ENCODE measurements around the gene EHBP1. TPM values are rescaled to one million over a fixed set of nuclear protein-coding genes. Genes with fewer than 3 reads are reported as not detected.
"Not testable (repeated sequence)": the region's sequence is repeated elsewhere in the genome, so short reads cannot be mapped to it uniquely, and the experiment has no call there.

EHBP1 gene
- polyA plus RNA-seq, 1 of the 3 experiments (the other 2 are of a cell fraction) = 62.7 TPM

GRCh38 chr2:62711832-62712494, 6.5 kb downstream of the EHBP1 start:
- ChIA-PET POLR2A (no interaction called here), CTCF (no interaction called here)
- DNase-seq = no peak
- no peaks in the 10 kb centered on the region for H3K27me3 ChIP-seq (ENCODE audit: insufficient read depth)
- peaks cover 100% of the 10 kb centered on the region for H3K79me2 ChIP-seq (ENCODE audit: insufficient read depth)
- WGBS (ENCODE audit: low lambda C conversion rate) = 97% methylated on average over 1 of the region's 1 CpG
- peaks cover 0 to 13% of the 10 kb centered on the region in 2 experiments; a peak in 2 of 4 replicates for H3K4me1 ChIP-seq (ENCODE audit: control insufficient read depth in 1 of 2, insufficient read depth in 2 of 2, low read depth in 1 of 2, low read length in 1 of 2)
- no peak overlapping the region for H2AFZ ChIP-seq (ENCODE audit: low read depth)
- H3K9ac ChIP-seq = no peak overlapping the region
- no peaks in the 10 kb centered on the region for H3K9me3 ChIP-seq
- TF ChIP-seq CTCF (IDR thresholded peaks at IDR 0.05) (no peak), JUND (IDR thresholded peaks at IDR 0.05) (no peak), MXI1 (IDR thresholded peaks at IDR 0.05; ENCODE audit: low read depth, low read length) (no peak), FOXJ3 (CRISPR knock-in tag; IDR thresholded peaks at IDR 0.05) (no peak), IRF3 (IDR thresholded peaks at IDR 0.05; ENCODE audit: low read depth, low read length) (no peak)
- peaks cover 2% of the 10 kb centered on the region for H3F3A ChIP-seq (replicated peaks; ENCODE audit: insufficient read depth)
- no peak overlapping the region; the same call in 1 of the 2 replicates for H3K4me2 ChIP-seq
- no peak overlapping the region for H3K4me3 ChIP-seq (ENCODE audit: low read depth in 2 of 2, low read length in 1 of 2)
- H4K20me1 ChIP-seq (ENCODE audit: insufficient read depth) = peaks cover 4% of the 10 kb centered on the region; the same call in 1 of the 2 replicates
- peaks cover 58 to 67% of the 10 kb centered on the region in 2 experiments for H3K36me3 ChIP-seq (replicated peaks in 1 of 2; ENCODE audit: control insufficient read depth in 1 of 2, insufficient read depth in 2 of 2, low read length in 1 of 2)
- H3K9me2 ChIP-seq = no peaks in the 10 kb centered on the region
- H3K27ac ChIP-seq (ENCODE audit: low read depth in 2 of 2, low read length in 1 of 2) = no peak overlapping the region

- CTCF ChIA-PET; H4K20me1 ChIP-seq (ENCODE audit: insufficient read depth); DNase-seq; H3K27me3 ChIP-seq (ENCODE audit: insufficient read depth); H3K4me3 ChIP-seq (ENCODE audit: low read depth in 2 of 2, low read length in 1 of 2); H3K9ac ChIP-seq; H3F3A ChIP-seq (replicated peaks; ENCODE audit: insufficient read depth); H3K4me2 ChIP-seq; H3K9me3 ChIP-seq; H3K9me2 ChIP-seq; H3K4me1 ChIP-seq (ENCODE audit: control insufficient read depth in 1 of 2, insufficient read depth in 2 of 2, low read depth in 1 of 2, low read length in 1 of 2); H3K27ac ChIP-seq (ENCODE audit: low read depth in 2 of 2, low read length in 1 of 2); POLR2A ChIA-PET; H2AFZ ChIP-seq (ENCODE audit: low read depth): not testable (repeated sequence)
- WGBS (ENCODE audit: low lambda C conversion rate) = 97% methylated on average over 3 of the region's 3 CpGs
- peaks cover 100% of the 10 kb centered on the region for H3K79me2 ChIP-seq (ENCODE audit: insufficient read depth)
- H3K36me3 ChIP-seq (replicated peaks in 1 of 2; ENCODE audit: control insufficient read depth in 1 of 2, insufficient read depth in 2 of 2, low read length in 1 of 2) = peaks cover 61 to 64% of the 10 kb centered on the region in 2 experiments
Measured at GRCh38 chr2:62713196-62713595, 7.7 kb downstream of the EHBP1 start.

GRCh38 chr2:62713837-62714236, 8.3 kb downstream of the EHBP1 start:
- Histone ChIP-seq H3K79me2 (ENCODE audit: insufficient read depth) (peaks cover 100% of the 10 kb centered on the region), H3K4me3 (ENCODE audit: low read depth in 2 of 2, low read length in 1 of 2) (no peak overlapping the region), H3K27ac (ENCODE audit: low read depth in 2 of 2, low read length in 1 of 2) (peak overlapping the region in 1 of 2 experiments; percentile 10; a peak in 1 of 4 replicates), H3K9ac (no peak overlapping the region), H4K20me1 (ENCODE audit: insufficient read depth) (peaks cover 4% of the 10 kb centered on the region; the same call in 1 of the 2 replicates), H3K4me2 (no peak overlapping the region), H3K9me3 (no peaks in the 10 kb centered on the region), H2AFZ (ENCODE audit: low read depth) (no peak overlapping the region), H3K4me1 (ENCODE audit: control insufficient read depth in 1 of 2, insufficient read depth in 2 of 2, low read depth in 1 of 2, low read length in 1 of 2) (peaks cover 0 to 3% of the 10 kb centered on the region in 2 experiments; a peak in 2 of 4 replicates), H3K27me3 (ENCODE audit: insufficient read depth) (no peaks in the 10 kb centered on the region), H3F3A (replicated peaks; ENCODE audit: insufficient read depth) (peaks cover 11% of the 10 kb centered on the region), H3K36me3 (replicated peaks in 1 of 2; ENCODE audit: control insufficient read depth in 1 of 2, insufficient read depth in 2 of 2, low read length in 1 of 2) (peaks cover 56 to 63% of the 10 kb centered on the region in 2 experiments), H3K9me2 (no peaks in the 10 kb centered on the region)
- no peak for DNase-seq
- CTCF ChIA-PET = no interaction called here
- POLR2A ChIA-PET = no interaction called here
- no peak for TF ChIP-seq EP300 (IDR thresholded peaks at IDR 0.05; ENCODE audit: borderline replicate concordance in 1 of 2, low read depth in 1 of 2, low read length in 1 of 2)
- no peak for TF ChIP-seq RAD21 (IDR thresholded peaks at IDR 0.05; ENCODE audit: low read length)
- no peak for TF ChIP-seq YY1 (IDR thresholded peaks at IDR 0.05; ENCODE audit: low read depth)
- no peak for TF ChIP-seq ZBTB33 (IDR thresholded peaks at IDR 0.05; ENCODE audit: borderline replicate concordance, low read depth)
- TF ChIP-seq TCF12 (IDR thresholded peaks at IDR 0.05) = no peak
- TF ChIP-seq REST (IDR thresholded peaks at IDR 0.05; ENCODE audit: low read depth, low read length) = no peak
- no peak for TF ChIP-seq JUND (IDR thresholded peaks at IDR 0.05)
- no peak for TF ChIP-seq MXI1 (IDR thresholded peaks at IDR 0.05; ENCODE audit: low read depth, low read length)
- TF ChIP-seq FOXM1 (IDR thresholded peaks at IDR 0.05; ENCODE audit: low read depth) = no peak
